GM10266 (cell line): ENCODE results near the gene CXCL3.

Experiments used
- DNase-seq: peaks from one replicate; pipeline ENCODE4 v3.0.0; 2012; ENCODE audit errors: extremely low spot score
- CTCF ChIP-seq: IDR thresholded peaks from 2 replicates; pipeline ENCODE4 v1.5.1; 2012; ENCODE audit warnings: mild to moderate bottlenecking, low read depth; ENCODE audit not compliant: control insufficient read depth, insufficient read depth; ENCODE audit errors: missing control alignments

Gene CXCL3

GRCh38 chr4:74061430-74061829 lies 22.9 kb upstream of the CXCL3 start:
- no peak for TF ChIP-seq CTCF
- DNase-seq = no peak

- DNase-seq = no peak
- TF ChIP-seq CTCF = no peak
Observed at GRCh38 chr4:74059161-74059829, 20.8 kb upstream of the CXCL3 start.

- no peak for DNase-seq
- TF ChIP-seq CTCF = no peak
Observed at GRCh38 chr4:74058048-74058651, 19.7 kb upstream of the CXCL3 start.

- no peak for DNase-seq
- TF ChIP-seq CTCF = no peak
Observed at GRCh38 chr4:74057588-74057987, 19.1 kb upstream of the CXCL3 start.

- TF ChIP-seq CTCF = no peak
- DNase-seq = no peak
Observed at GRCh38 chr4:74056858-74057562, 18.5 kb upstream of the CXCL3 start.

- TF ChIP-seq CTCF = no peak
- DNase-seq = no peak
Observed at GRCh38 chr4:74056114-74056857, 17.8 kb upstream of the CXCL3 start.
